NK-92 (cell line): Measurements from ENCODE around the gene KCTD5.
"Not testable (repeated sequence)": the region's sequence is repeated elsewhere in the genome, so short reads cannot be mapped to it uniquely, and the experiment has no call there.

Source experiments
- DNase-seq: peaks from one replicate; lab custom pipeline; 2025; ENCODE audit not compliant: unreplicated experiment; lab: John Stamatoyannopoulos, UW

Gene KCTD5

GRCh38 chr16:2682209-2683021 is at the start of gene KCTD5:
KCTD5 (plus strand) TSS chr16:2682523; CDS start chr16:2682549, 26 bp downstream.
- peak; percentile 66 for DNase-seq

DNA sequence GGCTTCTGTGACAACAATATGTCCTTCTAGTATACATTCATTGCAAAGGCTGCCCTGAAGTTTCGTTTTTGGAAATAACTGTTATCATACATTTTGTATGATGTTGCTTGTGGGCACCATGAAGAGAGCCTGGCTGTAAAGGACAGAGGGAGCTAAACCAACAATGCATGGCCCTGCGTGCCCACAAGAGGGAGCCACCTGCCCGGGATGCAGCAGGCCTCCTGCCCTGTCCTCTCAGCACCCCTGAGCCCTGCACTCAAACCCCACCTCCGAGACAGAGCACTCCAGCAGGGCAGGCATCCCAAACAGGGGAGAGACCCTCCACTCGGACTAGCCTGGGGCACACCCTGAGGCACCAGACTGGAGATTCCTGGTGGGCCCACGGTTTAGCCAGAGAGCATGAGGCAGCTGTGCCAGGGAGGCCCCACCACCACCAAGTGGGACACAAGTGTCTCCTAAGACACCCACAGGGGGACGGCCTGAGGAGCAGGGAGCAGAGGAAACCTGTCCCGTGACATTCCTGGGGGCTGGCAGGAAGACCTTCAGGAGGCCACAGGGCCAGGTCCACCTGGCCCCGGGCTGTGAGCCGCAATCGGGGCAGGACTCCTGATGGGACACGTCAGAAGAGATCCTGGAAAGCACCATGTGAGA is 43.1 kb upstream of the KCTD5 start:
- not testable (repeated sequence) for DNase-seq

GRCh38 chr16:2639722-2640072 is 42.6 kb upstream of the KCTD5 start:
- not testable (repeated sequence) for DNase-seq

DNA sequence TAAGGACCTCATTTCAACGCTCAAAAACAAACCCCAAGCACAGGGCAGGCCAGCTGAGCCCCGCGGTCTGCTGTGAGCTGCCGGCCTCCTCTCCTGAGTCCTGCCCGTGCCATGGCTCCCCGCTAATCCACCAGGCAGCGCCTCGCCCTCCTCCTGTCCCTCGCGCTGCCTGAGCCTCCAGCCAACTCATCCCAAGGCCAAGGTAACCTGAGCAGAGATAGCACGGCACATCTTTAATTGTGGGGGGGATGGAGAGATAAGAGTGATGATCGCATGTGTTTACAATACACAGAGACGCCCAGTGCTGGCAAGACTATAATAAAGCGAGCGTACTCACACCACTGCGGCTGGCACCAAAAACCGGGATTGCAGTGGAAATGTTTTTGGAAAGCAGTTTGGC is 39.8 kb upstream of the KCTD5 start:
- not testable (repeated sequence) for DNase-seq

GRCh38 chr16:2644754-2645453 is 37.4 kb upstream of the KCTD5 start:
- not testable (repeated sequence) for DNase-seq

DNA sequence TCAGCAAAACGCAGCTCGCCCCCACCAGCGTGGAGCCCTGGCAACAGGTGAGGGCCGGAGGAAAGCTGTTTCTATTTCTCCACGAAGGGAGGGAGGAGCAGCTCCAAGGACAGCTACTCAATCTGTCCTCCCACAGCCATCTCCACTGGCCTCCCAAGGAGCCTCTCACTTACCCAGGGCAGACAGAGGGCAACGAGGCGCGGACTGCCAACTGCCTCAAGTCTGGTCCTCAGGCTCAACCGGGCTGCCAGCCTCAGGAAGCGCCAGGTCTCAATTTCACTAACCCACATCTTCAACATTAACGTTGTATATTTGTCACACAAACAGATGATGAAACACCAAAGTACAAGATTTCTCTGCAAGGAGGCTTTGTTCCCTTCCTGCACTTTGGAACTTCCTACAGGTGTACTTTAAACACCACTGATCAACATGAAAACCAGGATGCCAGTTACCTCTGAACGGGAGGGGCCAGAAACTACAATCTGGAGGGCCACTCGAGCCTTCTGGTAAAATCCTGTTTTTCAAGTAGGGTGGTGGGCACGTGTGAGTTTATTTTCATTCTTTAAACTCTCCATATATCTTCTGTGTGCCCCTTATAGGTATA is 31.0 kb upstream of the KCTD5 start:
- DNase-seq, result not testable (repeated sequence)

DNA sequence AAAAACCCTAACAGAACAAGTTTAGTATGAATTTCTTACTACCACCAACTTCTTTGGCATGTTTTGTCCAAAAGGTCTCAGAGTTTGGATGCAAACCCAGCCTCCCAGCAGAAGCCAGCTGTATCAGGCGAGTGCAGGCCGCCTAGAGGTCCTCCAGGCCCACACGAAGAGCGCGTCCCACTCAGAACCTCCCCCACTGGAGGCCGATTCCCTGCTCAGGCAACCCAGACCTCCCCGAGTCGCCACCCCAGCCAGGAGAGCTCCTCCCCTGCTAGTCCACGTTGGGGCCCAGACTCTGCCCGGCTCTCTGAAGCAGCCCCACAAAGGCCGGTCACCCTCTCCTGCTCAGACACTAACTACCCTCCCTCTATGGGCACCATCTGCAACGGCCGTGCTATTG is 28.4 kb upstream of the KCTD5 start:
- DNase-seq, result not testable (repeated sequence)

DNA sequence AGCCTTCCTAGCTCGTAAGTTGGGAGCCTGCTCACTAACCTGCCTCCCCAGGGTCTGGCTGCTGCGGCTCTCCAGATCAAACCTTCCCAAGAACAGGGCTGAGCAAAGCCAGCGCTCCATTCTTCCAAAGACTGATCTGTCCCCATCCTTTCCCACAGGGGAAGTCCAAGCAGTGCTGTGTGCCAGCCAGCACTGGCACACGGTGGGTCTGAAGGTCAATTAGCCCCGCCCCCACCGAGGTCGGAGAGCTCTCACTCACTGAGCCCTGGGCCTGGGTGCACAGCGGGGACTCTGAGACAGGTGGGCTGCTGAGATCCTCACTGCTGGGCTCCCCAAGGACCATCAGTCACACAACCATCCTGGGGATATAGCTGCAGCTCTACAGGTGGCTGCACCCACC is 27.4 kb upstream of the KCTD5 start:
- not testable (repeated sequence) for DNase-seq

DNA sequence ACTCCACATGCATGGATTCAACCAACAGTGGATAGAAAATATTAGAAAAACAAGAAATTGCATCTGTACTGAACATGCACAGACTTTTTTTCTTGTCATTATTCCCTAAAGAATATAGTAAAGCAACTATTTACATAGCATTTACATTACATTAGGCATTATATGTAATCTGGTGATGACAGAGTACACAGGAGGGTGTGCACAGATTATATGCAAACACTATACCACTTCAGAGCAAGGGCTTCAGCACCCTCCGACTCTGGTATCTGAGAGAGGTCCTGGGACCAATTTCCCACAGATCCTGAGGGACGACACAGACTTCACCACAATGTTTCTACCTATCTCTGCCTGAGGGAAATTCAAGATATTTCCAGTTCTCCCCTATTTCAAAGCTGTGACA is 25.3 kb upstream of the KCTD5 start:
- DNase-seq, result no peak

DNA sequence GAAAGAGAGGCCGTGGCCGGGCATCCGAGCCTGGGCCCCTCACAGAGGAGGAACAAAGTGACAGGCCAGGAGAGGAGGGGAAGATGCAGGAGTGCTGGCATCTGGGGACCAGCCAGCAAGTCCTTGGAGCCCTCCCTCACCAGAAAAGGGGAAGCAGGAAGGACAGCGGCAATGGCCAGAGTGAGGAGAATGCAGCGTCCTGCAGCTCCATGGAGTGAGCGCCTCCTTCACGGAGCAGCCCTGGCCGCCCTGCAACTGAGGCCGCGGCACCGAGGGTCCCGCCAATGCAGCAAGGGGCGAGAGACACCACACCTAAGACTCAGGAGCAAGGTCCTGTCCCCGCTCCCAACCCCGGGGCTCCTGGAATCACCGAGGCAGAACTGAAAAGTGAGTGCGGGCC is 24.5 kb upstream of the KCTD5 start:
- DNase-seq, result not testable (repeated sequence)

GRCh38 chr16:2659560-2659959 is 22.8 kb upstream of the KCTD5 start:
- not testable (repeated sequence) for DNase-seq

DNA sequence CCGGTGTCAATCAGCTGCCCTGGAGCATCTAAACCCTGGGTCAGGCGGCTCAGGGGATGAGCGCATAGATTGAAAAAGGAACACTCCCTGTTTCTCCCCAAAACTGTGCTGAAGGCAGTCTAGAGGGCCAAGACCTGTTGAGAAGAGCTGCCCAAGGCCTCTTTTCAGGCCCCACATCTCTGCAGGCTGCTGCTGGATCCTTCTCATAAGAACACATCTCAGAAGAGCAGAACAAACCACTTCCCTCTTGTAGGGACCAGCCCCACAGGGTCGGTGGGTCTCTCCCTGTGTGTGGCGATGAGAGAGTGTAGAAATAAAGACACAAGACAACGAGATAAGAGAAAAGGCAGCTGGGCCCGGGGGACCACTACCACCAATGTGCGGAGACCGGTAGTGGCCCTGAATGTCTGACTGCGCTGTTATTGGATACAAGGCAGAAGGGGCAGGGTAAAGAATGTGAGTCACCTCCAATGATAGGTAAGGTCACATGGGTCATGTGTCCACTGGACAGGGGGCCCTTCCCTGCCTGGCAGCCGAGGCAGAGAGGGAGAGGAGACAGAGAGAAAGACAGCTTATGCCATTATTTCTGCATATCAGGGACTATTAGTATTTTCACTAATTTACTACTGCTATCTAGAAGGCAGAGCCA is 22.2 kb upstream of the KCTD5 start:
- not testable (repeated sequence) for DNase-seq

DNA sequence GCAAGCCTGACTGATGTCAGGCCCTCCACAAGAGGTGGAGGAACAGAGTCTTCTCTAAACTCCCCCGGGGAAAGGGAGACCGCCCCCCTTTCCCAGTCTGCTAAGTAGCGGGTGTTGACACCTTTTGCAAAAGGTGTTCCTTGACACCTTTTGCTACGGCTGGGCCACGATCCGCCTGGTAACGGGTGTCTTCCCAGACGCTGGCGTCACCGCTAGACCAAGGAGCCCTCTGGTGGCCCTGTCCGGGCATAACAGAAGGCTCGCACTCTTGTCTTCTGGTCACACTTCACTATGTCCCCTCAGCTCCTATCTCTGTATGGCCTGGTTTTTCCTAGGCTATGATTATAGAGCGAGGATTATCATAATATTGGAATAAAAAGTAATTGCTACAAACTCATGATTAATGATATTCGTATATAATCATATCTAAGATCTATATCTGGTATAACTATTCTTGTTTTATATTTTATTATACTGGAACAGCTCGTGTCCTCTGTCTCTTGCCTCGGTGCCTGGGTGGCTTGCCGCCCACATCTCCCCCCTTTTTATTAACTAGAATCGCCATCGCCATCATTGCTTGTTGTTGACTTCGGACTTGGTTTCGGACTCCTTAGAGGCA is 21.5 kb upstream of the KCTD5 start:
- DNase-seq, result not testable (repeated sequence)

DNA sequence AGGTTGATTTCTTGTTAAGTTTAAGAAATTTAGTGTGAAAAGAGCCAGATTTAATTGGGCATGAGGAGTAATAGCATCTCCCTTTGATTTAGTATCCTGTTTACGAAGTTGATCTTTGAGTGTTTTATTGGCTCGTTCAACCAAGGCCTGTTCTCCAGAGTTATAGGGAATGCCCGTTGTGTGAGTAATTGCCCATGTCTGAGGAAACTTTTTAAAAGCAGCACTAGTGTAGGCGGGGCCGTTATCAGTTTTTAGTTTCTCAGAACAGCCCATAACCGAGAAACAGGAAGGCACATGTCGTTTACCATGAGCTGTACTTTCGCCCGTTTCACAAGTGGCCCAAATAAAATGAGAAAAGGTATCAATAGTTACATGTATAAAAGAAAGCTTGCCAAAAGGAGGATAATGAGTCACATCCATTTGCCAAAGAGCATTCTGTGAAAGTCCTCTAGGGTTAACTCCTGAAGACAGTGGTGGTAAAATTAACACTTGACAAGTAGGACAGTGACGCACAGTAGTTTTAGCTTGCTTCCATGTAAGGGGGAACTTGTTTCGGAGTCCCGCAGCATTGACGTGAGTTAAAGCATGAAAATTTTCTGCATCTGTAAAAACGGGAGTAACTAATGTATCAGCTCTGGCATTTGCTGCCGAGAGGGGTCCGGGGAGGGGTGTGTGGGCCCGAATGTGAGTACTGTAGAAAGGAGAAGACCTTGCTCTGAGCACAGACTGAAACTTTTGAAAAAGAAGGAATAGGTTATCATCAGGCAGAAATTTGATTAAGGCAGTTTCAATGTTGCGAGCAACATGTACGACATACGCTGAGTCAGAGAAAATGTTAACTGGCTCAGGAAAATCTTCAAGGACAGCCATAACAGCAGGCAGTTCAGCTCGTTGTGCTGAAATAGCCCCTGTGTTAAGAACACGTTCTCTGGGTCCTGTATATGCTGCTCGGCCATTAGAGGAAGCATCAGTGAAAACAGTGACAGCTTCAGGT is 18.5 kb upstream of the KCTD5 start:
- DNase-seq, result no peak

DNA sequence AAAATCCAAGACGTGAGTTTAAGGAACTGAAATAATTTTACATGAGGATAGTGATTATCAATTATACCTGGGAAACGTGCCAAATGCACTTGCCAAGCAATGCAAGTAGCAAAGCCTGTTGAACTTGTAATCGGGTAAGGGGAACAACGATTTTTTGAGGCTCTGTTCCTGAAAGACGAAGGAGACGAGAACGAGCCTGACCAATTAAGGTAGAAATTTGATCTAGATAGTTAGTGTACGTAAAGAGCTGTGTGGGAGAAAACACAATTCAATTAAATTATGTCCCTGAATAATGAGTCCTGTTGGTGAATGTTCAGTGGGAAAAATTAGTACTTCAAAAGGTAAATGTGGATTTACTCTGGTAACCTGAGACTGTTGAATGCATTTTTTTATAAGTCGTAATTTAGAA is 17.7 kb upstream of the KCTD5 start:
- DNase-seq, result no peak

DNA sequence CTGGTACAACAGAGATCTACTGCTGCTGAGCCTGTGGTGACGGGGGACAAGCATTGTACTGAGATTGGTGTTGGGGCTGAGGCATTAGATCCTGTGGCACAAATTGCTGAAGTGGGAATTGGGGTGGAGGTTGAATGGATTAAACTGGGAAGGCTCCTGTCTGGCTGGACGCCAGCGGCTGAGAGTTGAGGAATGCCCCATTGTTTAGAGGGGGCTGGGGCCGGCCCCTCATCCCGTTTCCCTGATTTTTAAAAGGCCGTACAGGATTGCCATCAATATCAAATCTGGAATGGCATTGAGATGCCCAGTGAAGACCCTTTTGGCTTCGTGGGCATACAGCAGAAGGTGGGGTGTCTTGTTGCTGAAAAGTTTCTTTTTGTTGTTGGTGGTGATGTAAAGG is 15.7 kb upstream of the KCTD5 start:
- DNase-seq, result not testable (repeated sequence)

DNA sequence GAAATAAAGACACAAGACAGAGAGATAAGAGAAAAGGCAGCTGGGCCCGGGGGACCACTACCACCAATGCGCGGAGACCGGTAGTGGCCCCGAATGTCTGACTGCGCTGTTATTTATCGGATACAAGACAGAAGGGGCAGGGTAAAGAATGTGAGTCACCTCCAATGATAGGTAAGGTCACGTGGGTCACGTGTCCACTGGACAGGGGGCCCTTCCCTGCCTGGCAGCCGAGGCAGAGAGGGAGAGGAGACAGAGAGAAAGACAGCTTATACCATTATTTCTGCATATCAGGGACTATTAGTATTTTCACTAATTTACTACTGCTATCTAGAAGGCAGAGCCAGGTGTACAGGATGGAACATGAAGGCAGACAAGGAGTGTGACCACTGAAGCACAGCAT is 12.7 kb upstream of the KCTD5 start:
- not testable (repeated sequence) for DNase-seq

DNA sequence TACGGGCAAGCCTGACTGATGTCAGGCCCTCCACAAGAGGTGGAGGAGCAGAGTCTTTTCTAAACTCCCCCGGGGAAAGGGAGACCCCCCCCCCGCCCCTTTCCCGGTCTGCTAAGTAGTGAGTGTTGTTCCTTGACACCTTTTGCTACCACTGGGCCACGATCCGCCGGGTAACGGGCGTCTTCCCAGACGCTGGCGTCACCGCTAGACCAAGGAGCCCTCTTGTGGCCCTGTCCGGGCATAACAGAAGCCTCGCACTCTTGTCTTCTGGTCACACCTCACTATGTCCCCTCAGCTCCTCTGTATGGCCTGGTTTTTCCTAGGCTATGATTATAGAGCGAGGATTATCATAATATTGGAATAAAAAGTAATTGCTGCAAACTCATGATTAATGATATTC is 12.3 kb upstream of the KCTD5 start:
- not testable (repeated sequence) for DNase-seq

DNA sequence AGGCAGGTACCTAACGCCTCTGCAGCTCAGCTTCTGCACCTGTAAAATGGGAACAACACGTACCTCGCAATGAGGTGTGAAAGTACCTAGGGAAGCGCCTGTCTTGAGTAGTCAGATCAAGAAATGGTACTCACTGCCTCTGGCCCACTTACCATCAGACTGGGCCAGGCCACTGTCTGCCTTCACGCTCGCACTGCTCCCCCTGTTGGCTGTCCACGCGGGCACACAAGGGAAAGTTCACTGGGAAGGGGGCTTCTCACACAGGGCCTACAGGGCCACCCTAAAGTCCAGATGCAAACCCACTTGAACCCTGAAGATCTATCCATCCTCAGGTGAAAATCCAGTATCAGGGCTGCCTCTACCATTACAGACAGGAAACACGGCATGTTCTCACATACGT is 11.1 kb upstream of the KCTD5 start:
- DNase-seq, result not testable (repeated sequence)
